GM23248 (cell line): ENCODE measurements around the gene ACTN4. TPM values are rescaled to one million over a fixed set of nuclear protein-coding genes. Genes with fewer than 3 reads are reported as not detected.
"Not testable (repeated sequence)": the region's sequence is repeated elsewhere in the genome, so short reads cannot be mapped to it uniquely, and the experiment has no call there.

Experiments
- DNase-seq: peaks from one replicate; pipeline ENCODE4 v3.0.0-alpha.2; 2015
- H2AFZ ChIP-seq: fragments of 200-600 bp; sonication (generic); 2 replicates; pipeline ENCODE4 v1.6.1; 2016; ENCODE audit warnings: antibody characterized with exemption
- H3F3A ChIP-seq: fragments of 200-600 bp; sonication (generic); 2 replicates; pipeline ENCODE4 v1.6.1; 2016; ENCODE audit warnings: mild to moderate bottlenecking, antibody characterized with exemption, mixed run types; ENCODE audit not compliant: insufficient read depth
- H3K27ac ChIP-seq: fragments of 200-600 bp; sonication (generic); 2 replicates; pipeline ENCODE4 v1.5.1; 2016; ENCODE audit warnings: mild to moderate bottlenecking
- H3K27me3 ChIP-seq: fragments of 200-600 bp; sonication (generic); replicated peaks from 2 replicates; pipeline ENCODE4 v1.6.1; 2016; ENCODE audit warnings: mild to moderate bottlenecking; ENCODE audit not compliant: insufficient read depth
- H3K36me3 ChIP-seq: fragments of 200-600 bp; sonication (generic); 2 replicates; pipeline ENCODE4 v1.6.1; 2016; ENCODE audit warnings: low read depth, mild to moderate bottlenecking
- H3K4me1 ChIP-seq: fragments of 200-600 bp; sonication (generic); 2 replicates; pipeline ENCODE4 v1.6.1; 2016; ENCODE audit warnings: mild to moderate bottlenecking; ENCODE audit not compliant: insufficient read depth
- H3K4me2 ChIP-seq: fragments of 200-600 bp; sonication (generic); one replicate; pipeline ENCODE4 v1.6.1; 2016; ENCODE audit warnings: mild to moderate bottlenecking; ENCODE audit not compliant: unreplicated experiment
- H3K4me3 ChIP-seq: fragments of 200-600 bp; sonication (generic); 2 replicates; pipeline ENCODE4 v1.5.1; 2016; ENCODE audit warnings: mild to moderate bottlenecking
- H3K79me2 ChIP-seq: fragments of 200-600 bp; sonication (generic); 2 replicates; pipeline ENCODE4 v1.6.1; 2016; ENCODE audit warnings: mild to moderate bottlenecking; ENCODE audit not compliant: insufficient read depth
- H3K9ac ChIP-seq: fragments of 200-600 bp; sonication (generic); 2 replicates; pipeline ENCODE4 v1.6.1; 2016; ENCODE audit warnings: mild to moderate bottlenecking
- H3K9me2 ChIP-seq: fragments of 200-600 bp; sonication (generic); 2 replicates; pipeline ENCODE4 v1.6.1; 2016; ENCODE audit warnings: mixed run types, mild to moderate bottlenecking, moderate library complexity; ENCODE audit not compliant: insufficient read depth
- H3K9me3 ChIP-seq: fragments of 200-600 bp; sonication (generic); one replicate; pipeline ENCODE4 v1.6.1; 2017; ENCODE audit warnings: low read depth
- H4K20me1 ChIP-seq: fragments of 200-600 bp; sonication (generic); 2 replicates; pipeline ENCODE4 v1.6.0; 2016; ENCODE audit not compliant: insufficient read depth
- EZH2 ChIP-seq: fragments of 200-600 bp; sonication (generic); IDR thresholded peaks from 2 replicates; pipeline ENCODE4 v1.6.1; 2018; ENCODE audit warnings: antibody characterized with exemption, mild to moderate bottlenecking; ENCODE audit not compliant: insufficient read depth, poor library complexity, severe bottlenecking
- EZH2phosphoT487 ChIP-seq: fragments of 200-600 bp; sonication (generic); IDR thresholded peaks from 2 replicates; pipeline ENCODE4 v1.6.1; 2018; ENCODE audit warnings: antibody characterized with exemption, moderate library complexity, mild to moderate bottlenecking, low read depth; ENCODE audit not compliant: insufficient read depth
- WGBS, 2 experiments: methylation state at CpG; one replicate each; pipeline ENCODE4 v1.1.6; 2015 to 2017; ENCODE audit warnings: low lambda C conversion rate in 2 of 2, low coverage in 1 of 2; ENCODE audit errors: missing lambda C conversion rate in 2 of 2; 5-methylcytosine and 5-hydroxymethylcytosine counted together
- in situ Hi-C: fragments of 300-500 bp; cut with MboI; formaldehyde crosslinking; loops from 2 replicates; pipeline ENCODE4 v1.15.0; 2020
- polyA plus RNA-seq: library from polyadenylated mRNA; unstranded; fragments of >200 nt; fragmentation: Nextera tagmentation; extraction: Ambion mirVana; gene quantifications from 2 replicates; pipeline ENCODE4 v1.2.1, GENCODE V29; 2016
- total RNA-seq: library from RNA; depleted of rRNA; stranded (reverse); fragments of >200 nt; shearing (Covaris generic); gene quantifications from 2 replicates; pipeline ENCODE4 v1.2.3, GENCODE V29; 2014; rRNA removed

ACTN4 gene
- total RNA-seq (467 and 477 TPM in 2 replicates), polyA plus RNA-seq (84.6 and 85.7 TPM in 2 replicates)

DNA sequence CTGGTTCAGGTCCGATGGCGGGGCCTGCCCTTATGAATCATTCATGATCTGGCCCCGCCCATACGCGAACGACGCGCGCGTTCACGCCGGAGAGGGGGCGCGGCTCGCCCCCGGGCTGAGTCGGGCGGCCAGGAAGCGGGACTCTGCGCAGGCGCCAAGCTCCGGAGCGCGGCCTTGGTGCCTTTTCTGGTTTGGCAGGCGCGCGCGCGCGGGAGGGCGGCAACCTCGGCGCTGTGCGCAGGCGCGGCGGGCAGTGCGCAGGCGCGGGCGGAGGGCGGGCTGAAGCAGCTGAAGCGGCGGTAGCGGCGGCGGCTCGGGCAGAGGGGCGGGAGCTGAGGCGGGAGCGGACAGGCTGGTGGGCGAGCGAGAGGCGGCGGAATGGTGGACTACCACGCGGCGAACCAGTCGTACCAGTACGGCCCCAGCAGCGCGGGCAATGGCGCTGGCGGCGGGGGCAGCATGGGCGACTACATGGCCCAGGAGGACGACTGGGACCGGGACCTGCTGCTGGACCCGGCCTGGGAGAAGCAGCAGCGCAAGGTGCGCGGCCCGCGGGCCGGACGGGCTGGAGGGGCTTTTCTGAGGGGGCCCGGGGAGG lies at the start of gene ACTN4:
Gene ACTN4 (plus strand): TSS at position 282 of the 598 bp plus-strand sequence. CDS start 97 bp downstream, at position 379.
- in situ Hi-C loops = no loop called here
- Histone ChIP-seq H4K20me1 (no peaks in the 10 kb centered on the region), H3K4me3 (peak within 1 kb of the TSS; percentile 99), H3K9me3 (no peaks in the 10 kb centered on the region), H3F3A (peaks cover 39% of the 10 kb centered on the region), H3K79me2 (peaks cover 50% of the 10 kb centered on the region), H3K36me3 (no peaks in the 10 kb centered on the region), H3K27ac (peak within 1 kb of the TSS; percentile 97), H2AFZ (peak within 1 kb of the TSS; percentile 74), H3K4me2 (peak within 1 kb of the TSS; percentile 84), H3K9me2 (no peaks in the 10 kb centered on the region), H3K4me1 (peaks cover 24% of the 10 kb centered on the region), H3K9ac (peak within 1 kb of the TSS; percentile 98), H3K27me3 (no peaks in the 10 kb centered on the region)
- WGBS, 2 experiments = 0 to 3% methylated on average over 45 to 72 of the region's 77 CpGs
- peak; percentile 98 for DNase-seq
- TF ChIP-seq EZH2phosphoT487 = no peak
- no peak for TF ChIP-seq EZH2

DNA sequence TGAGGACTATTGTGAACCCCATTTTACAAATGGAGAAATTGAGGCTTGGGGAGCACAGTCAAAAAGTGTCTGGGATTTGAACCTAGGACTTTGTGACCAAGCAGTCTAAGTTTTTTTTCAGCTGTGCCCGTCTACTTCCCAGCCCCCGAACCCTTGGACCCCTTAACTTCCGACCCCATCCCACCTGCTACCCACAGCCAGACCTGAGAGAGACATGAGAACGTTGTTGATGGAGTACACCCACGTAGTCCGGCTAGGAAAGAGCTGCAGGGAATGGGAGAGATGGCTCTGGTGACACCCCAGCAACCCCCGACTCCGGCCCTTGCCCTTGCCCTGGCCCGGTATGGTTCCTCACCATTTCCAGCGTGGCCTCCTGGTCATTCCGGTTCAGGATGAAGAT lies 47.7 kb upstream of the ACTN4 start:
- Histone ChIP-seq H3K9ac (no peak overlapping the region), H4K20me1 (no peaks in the 10 kb centered on the region), H2AFZ (no peak overlapping the region), H3K27ac (no peak overlapping the region), H3K79me2 (no peaks in the 10 kb centered on the region), H3K4me3 (no peak overlapping the region), H3K27me3 (no peaks in the 10 kb centered on the region), H3K9me3 (no peaks in the 10 kb centered on the region), H3F3A (peaks cover 8% of the 10 kb centered on the region; the same call in 1 of the 2 replicates), H3K4me2 (no peak overlapping the region), H3K4me1 (no peaks in the 10 kb centered on the region), H3K9me2 (no peaks in the 10 kb centered on the region), H3K36me3 (no peaks in the 10 kb centered on the region)
- no peak for DNase-seq
- 76 to 79% methylated on average over 11 of the region's 11 CpGs for WGBS, 2 experiments
- in situ Hi-C loops = no loop called here
- TF ChIP-seq EZH2 (no peak), EZH2phosphoT487 (no peak)

DNA sequence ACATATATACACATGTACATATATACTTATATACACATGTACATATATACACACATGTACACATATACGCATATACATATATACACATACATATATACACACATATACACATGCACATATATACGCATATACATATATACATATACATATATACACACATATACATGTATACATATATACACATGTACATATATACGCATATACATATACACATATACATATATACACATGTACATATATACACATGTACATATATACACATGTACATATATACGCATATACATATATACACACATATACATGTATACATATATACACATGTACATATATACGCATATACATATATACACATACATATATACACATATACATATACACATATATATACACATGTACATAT lies 44.6 kb upstream of the ACTN4 start:
- H3K4me1 ChIP-seq, H3K4me2 ChIP-seq, H2AFZ ChIP-seq, H3K9me3 ChIP-seq, H3K9ac ChIP-seq, H3F3A ChIP-seq, H3K4me3 ChIP-seq, in situ Hi-C loops, H3K79me2 ChIP-seq, DNase-seq, H3K9me2 ChIP-seq, H3K36me3 ChIP-seq, H4K20me1 ChIP-seq, H3K27me3 ChIP-seq, H3K27ac ChIP-seq: not testable (repeated sequence)
- 91 to 96% methylated on average over 5 of the region's 5 CpGs for WGBS, 2 experiments

DNA sequence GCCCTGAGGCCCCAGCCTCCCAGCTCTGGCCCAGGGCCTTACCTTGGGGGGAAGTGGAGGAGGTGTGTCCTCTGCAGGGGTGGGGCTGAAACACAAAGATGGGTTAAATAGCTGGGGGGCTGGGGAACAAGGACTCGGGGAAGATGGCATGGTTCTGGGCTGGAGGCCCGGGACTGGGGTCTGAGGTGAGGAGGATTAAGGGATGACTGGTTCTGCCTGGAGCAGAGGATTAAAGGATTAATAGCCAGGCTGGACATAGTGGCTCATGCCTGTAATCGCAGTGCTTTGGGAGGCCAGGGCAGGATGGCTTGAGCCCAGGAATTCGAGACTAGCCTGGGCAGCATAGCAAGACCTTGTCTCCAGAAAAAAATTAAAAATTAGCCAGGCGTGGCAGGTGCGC lies 41.3 kb upstream of the ACTN4 start:
- H3F3A ChIP-seq = peaks cover 8% of the 10 kb centered on the region; the same call in 1 of the 2 replicates
- in situ Hi-C loops = no loop called here
- DNase-seq = no peak

GRCh38 chr19:38614289-38614688 lies 33.2 kb upstream of the ACTN4 start:
- Histone ChIP-seq H3K27ac (no peak overlapping the region), H3K9me3 (no peaks in the 10 kb centered on the region), H3K79me2 (peaks cover 3% of the 10 kb centered on the region), H3K27me3 (no peaks in the 10 kb centered on the region), H3K4me2 (no peak overlapping the region), H3K4me3 (no peak overlapping the region), H4K20me1 (no peaks in the 10 kb centered on the region), H3F3A (no peaks in the 10 kb centered on the region), H3K36me3 (no peaks in the 10 kb centered on the region), H3K9me2 (no peaks in the 10 kb centered on the region), H3K4me1 (no peaks in the 10 kb centered on the region), H3K9ac (no peak overlapping the region), H2AFZ (no peak overlapping the region)
- TF ChIP-seq EZH2 (no peak), EZH2phosphoT487 (no peak)
- DNase-seq = no peak
- in situ Hi-C loops = no loop called here
- WGBS, 2 experiments = 40 to 65% methylated on average over 3 of the region's 3 CpGs

More for the DNA sequence above, 41.3 kb upstream of the ACTN4 start:
- no peak overlapping the region for H3K4me2 ChIP-seq
- no peak overlapping the region for H3K4me3 ChIP-seq
- no peaks in the 10 kb centered on the region for H3K9me2 ChIP-seq
- H3K36me3 ChIP-seq = no peaks in the 10 kb centered on the region
- no peaks in the 10 kb centered on the region for H4K20me1 ChIP-seq
- no peaks in the 10 kb centered on the region for H3K27me3 ChIP-seq
- H3K4me1 ChIP-seq = no peaks in the 10 kb centered on the region
- no peak for TF ChIP-seq EZH2phosphoT487
- TF ChIP-seq EZH2 = no peak
- H3K27ac ChIP-seq = no peak overlapping the region
- H3K9ac ChIP-seq = no peak overlapping the region
- WGBS, 2 experiments = 53 to 54% methylated on average over 6 of the region's 6 CpGs
- no peaks in the 10 kb centered on the region for H3K79me2 ChIP-seq
- no peaks in the 10 kb centered on the region for H3K9me3 ChIP-seq
- H2AFZ ChIP-seq = no peak overlapping the region
